HCT116 (cell line): ENCODE results near the gene CAGE1. TPM values are rescaled to one million over a fixed set of nuclear protein-coding genes. Genes with fewer than 3 reads are reported as not detected.

Source experiments
- ATAC-seq: fragments of 200-7000 bp; cut with Tn5 transposase; 2 replicates; pipeline ENCODE4 v1.9.1; 2020; ENCODE audit warnings: mild to moderate bottlenecking, moderate library complexity
- BruUV-seq: library from RNA; stranded (reverse); fragments of 400-500 nt; replicated peaks from 2 replicates; lab custom pipeline; 2021; lab: Mats Ljungman, UMichigan
- CTCF ChIA-PET: fragments of 300-600 bp; sonication (Branson Sonifier 250); formaldehyde crosslinking; loops from one replicate; lab custom pipeline; 2021; ENCODE audit warnings: antibody characterized with exemption; lab: Charles Lee
- POLR2A ChIA-PET: fragments of 300-600, 350-600 bp; sonication (Branson Sonifier 250); formaldehyde crosslinking; loops from one replicate; lab custom pipeline; 2021; ENCODE audit warnings: antibody characterized with exemption; lab: Charles Lee
- RAD21 ChIA-PET, 2 experiments: fragments of 300-600 bp; sonication (Branson Sonifier 250); formaldehyde crosslinking; loops; one replicate each; lab custom pipeline; 2023; ENCODE audit warnings: low total read pairs in 2 of 2; ENCODE audit not compliant: uncharacterized antibody in 2 of 2, unreplicated experiment in 2 of 2, low non-redundant PET in 1 of 2; lab: Charles Lee
- DNase-seq: peaks from one replicate; pipeline ENCODE4 v3.0.0-alpha.2; 2010; ENCODE audit warnings: low read depth, low spot score
- H2AFZ ChIP-seq: fragments of 200-600 bp; shearing (Covaris generic), sonication (generic); 2 replicates; pipeline ENCODE4 v1.6.1; 2017; ENCODE audit warnings: low read depth, mixed run types, mixed read lengths, antibody characterized with exemption, low read length; ENCODE audit not compliant: poor library complexity, severe bottlenecking
- H3K27ac ChIP-seq: 2 replicates; pipeline ENCODE4 v1.5.1; 2012; ENCODE audit warnings: low read depth, low read length
- H3K27me3 ChIP-seq: fragments of 200-600 bp; sonication (generic); 2 replicates; pipeline ENCODE4 v1.6.1; 2016; ENCODE audit warnings: mixed run types, low read length, mixed read lengths; ENCODE audit not compliant: insufficient read depth
- H3K36me3 ChIP-seq, 2 experiments: fragments of 200-500 bp in 1 of 2; fragments of 200-600 bp in 1 of 2; sonication (Bioruptor generic) in 1 of 2; sonication (generic) in 1 of 2; 2 replicates each; pipeline versions ENCODE4 v1.5.1 to v1.6.1; 2014 to 2016; ENCODE audit warnings: low read length in 2 of 2, inconsistent platforms in 1 of 2, mixed read lengths in 1 of 2, mixed run types in 1 of 2; ENCODE audit not compliant: insufficient read depth in 2 of 2, control insufficient read depth in 1 of 2
- H3K4me1 ChIP-seq, 2 experiments: fragments of 200-600 bp in 1 of 2; sonication (generic) in 1 of 2; 2 replicates each; pipeline versions ENCODE4 v1.5.1 to v1.6.1; 2012 to 2017; ENCODE audit warnings: low read length in 2 of 2, inconsistent platforms in 1 of 2, mild to moderate bottlenecking in 1 of 2, mixed read lengths in 1 of 2, mixed run types in 1 of 2, moderate library complexity in 1 of 2; ENCODE audit not compliant: insufficient read depth in 2 of 2, control insufficient read depth in 1 of 2
- H3K4me2 ChIP-seq: fragments of 200-600 bp; sonication (generic); 2 replicates; pipeline ENCODE4 v1.6.1; 2017; ENCODE audit warnings: mixed run types, low read length, mixed read lengths
- H3K4me3 ChIP-seq, 2 experiments: fragments of 200-600 bp in 1 of 2; sonication (generic) in 1 of 2; replicated peaks in 1 of 2; 2 replicates each; pipeline ENCODE4 v1.5.1; 2011 to 2016; ENCODE audit warnings: low read length in 2 of 2, control low read depth in 1 of 2, low read depth in 1 of 2, mild to moderate bottlenecking in 1 of 2, mixed read lengths in 1 of 2, mixed run types in 1 of 2
- H3K79me2 ChIP-seq: fragments of 200-600 bp; sonication (generic); 2 replicates; pipeline ENCODE4 v1.6.1; 2017; ENCODE audit warnings: mild to moderate bottlenecking, mixed run types, low read length, moderate library complexity, mixed read lengths; ENCODE audit not compliant: insufficient read depth
- H3K9ac ChIP-seq: fragments of 200-600 bp; sonication (generic); 2 replicates; pipeline ENCODE4 v1.6.1; 2016; ENCODE audit warnings: low read length, mixed read lengths
- H3K9me2 ChIP-seq: fragments of 200-600 bp; sonication (generic), shearing (Covaris generic); 2 replicates; pipeline ENCODE4 v1.6.1; 2017; ENCODE audit warnings: mixed run types, mild to moderate bottlenecking, moderate library complexity; ENCODE audit not compliant: insufficient read depth
- H3K9me3 ChIP-seq, 2 experiments: fragments of 200-500 bp in 1 of 2; fragments of 200-600 bp in 1 of 2; sonication (Bioruptor generic) in 1 of 2; sonication (generic) in 1 of 2; 2 replicates each; pipeline ENCODE4 v1.6.1; 2014 to 2017; ENCODE audit warnings: low read length in 2 of 2, mixed read lengths in 2 of 2, inconsistent platforms in 1 of 2, low read depth in 1 of 2, mild to moderate bottlenecking in 1 of 2, mixed run types in 1 of 2, moderate library complexity in 1 of 2; ENCODE audit not compliant: control insufficient read depth in 1 of 2, insufficient read depth in 1 of 2
- H4K20me1 ChIP-seq: fragments of 200-600 bp; sonication (generic), shearing (Covaris generic); 2 replicates; pipeline ENCODE4 v1.6.1; 2017; ENCODE audit warnings: mixed run types, mild to moderate bottlenecking, moderate library complexity; ENCODE audit not compliant: insufficient read depth
- CEBPB ChIP-seq: IDR thresholded peaks from 2 replicates; pipeline ENCODE4 v1.6.1; 2012; ENCODE audit warnings: low read depth
- ELF1 ChIP-seq: IDR thresholded peaks from 2 replicates; pipeline ENCODE4 v1.6.1; 2012; ENCODE audit warnings: low read depth, borderline replicate concordance
- EZH2 ChIP-seq: fragments of 200-600 bp; sonication (generic); IDR thresholded peaks from 2 replicates; pipeline ENCODE4 v1.6.1; 2017; ENCODE audit warnings: antibody characterized with exemption, mixed run types
- EZH2phosphoT487 ChIP-seq: fragments of 200-600 bp; IDR thresholded peaks from 2 replicates; pipeline ENCODE4 v1.6.1; 2018; ENCODE audit warnings: antibody characterized with exemption, borderline replicate concordance
- FOSL1 ChIP-seq: IDR thresholded peaks from 2 replicates; pipeline ENCODE4 v1.6.1; 2012; ENCODE audit warnings: low read depth
- JUND ChIP-seq: IDR thresholded peaks from 2 replicates; pipeline ENCODE4 v1.6.1; 2012
- POLR2A ChIP-seq: IDR thresholded peaks from 2 replicates; pipeline ENCODE4 v1.7.0; 2011; ENCODE audit warnings: borderline replicate concordance; ENCODE audit not compliant: insufficient read depth, insufficient read length; ENCODE audit errors: extremely low read depth
- POLR2AphosphoS5 ChIP-seq: IDR thresholded peaks from 2 replicates; pipeline ENCODE4 v1.6.1; 2011; ENCODE audit warnings: mild to moderate bottlenecking, low read depth, low read length, moderate library complexity
- RAD21 ChIP-seq: IDR thresholded peaks from 2 replicates; pipeline ENCODE4 v1.6.1; 2012; ENCODE audit warnings: low read depth, mild to moderate bottlenecking
- SIN3A ChIP-seq: IDR thresholded peaks from 2 replicates; pipeline ENCODE4 v1.6.1; 2012; ENCODE audit warnings: low read depth
- SP1 ChIP-seq: IDR thresholded peaks from 2 replicates; pipeline ENCODE4 v1.6.1; 2012; ENCODE audit warnings: low read depth
- SRF ChIP-seq: IDR thresholded peaks from 2 replicates; pipeline ENCODE4 v1.6.1; 2012; ENCODE audit warnings: low read depth
- ZFX ChIP-seq: fragments of 450-650 bp; IDR thresholded peaks from 2 replicates; pipeline ENCODE4 v1.6.1; 2017
- intact Hi-C: fragments of 100-400 bp; cut with micrococcal nuclease; formaldehyde crosslinking; loops from 2 replicates; pipeline ENCODE4 v1.10.0; 2022
- total RNA-seq: library from RNA; stranded (reverse); gene quantifications from one replicate; pipeline ENCODE4 v1.2.1, GENCODE V29; 2021; ENCODE audit not compliant: unreplicated experiment
- TF ChIP-seq, protein P1 (sequence below): IDR thresholded peaks from 2 replicates; pipeline ENCODE4 v1.6.1; 2012
- TF ChIP-seq, protein P2 (sequence below): IDR thresholded peaks from 2 replicates; pipeline ENCODE4 v1.6.1; 2012
- TF ChIP-seq, protein P3 (sequence below): IDR thresholded peaks from 2 replicates; pipeline ENCODE4 v1.6.1; 2011; ENCODE audit warnings: mild to moderate bottlenecking, low read length, moderate library complexity; ENCODE audit not compliant: insufficient replicate concordance; ENCODE audit errors: extremely low read depth

The CAGE1 gene
- total RNA-seq, 1 experiment from 2014 or later = 0.20 TPM

DNA sequence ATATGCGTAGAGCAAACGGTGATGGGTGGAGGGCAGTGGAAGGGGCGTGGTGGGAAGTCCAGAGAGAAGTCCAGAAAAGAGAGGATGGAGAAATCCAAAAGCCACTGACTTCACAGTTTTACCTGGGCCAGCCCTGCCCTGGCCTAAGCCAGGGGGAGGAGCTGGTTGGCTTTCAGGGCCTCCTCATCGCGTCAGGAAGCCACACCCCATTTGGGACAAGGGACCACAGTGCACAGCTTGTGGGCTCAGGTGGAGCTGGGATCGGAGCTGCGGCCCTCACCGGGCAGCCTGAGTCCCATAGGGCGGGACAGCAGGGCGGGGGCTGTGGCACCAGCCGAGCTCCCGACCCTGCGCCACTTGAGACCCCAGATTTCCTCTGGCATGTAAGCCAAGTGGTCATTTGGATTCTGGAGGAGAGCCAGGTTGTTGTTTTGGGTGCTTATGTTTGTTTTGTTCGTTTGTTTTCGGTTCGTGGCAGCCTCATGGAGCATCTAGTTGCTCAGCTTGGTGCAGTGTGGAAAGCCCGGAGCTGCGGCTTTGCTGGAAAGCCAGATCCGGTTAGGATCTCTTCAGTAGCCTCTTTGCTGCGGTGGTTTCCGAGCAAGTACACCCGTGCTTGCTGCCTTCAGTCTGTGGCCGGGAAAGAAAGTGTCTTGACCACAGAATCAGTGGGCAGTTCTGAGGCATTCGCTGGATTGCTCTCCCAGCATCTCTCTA is 42.3 kb upstream of the CAGE1 start:
- H3K9me2 ChIP-seq = no peaks in the 10 kb centered on the region
- no peak overlapping the region for H3K27ac ChIP-seq
- no peaks in the 10 kb centered on the region for H3K9me3 ChIP-seq
- TF ChIP-seq EZH2phosphoT487 (no peak), RAD21 (no peak), ZFX (no peak), SP1 (no peak), CEBPB (no peak), SIN3A (no peak), FOSL1 (no peak), JUND (no peak), ELF1 (no peak), SRF (no peak), EZH2 (no peak), POLR2AphosphoS5 (no peak), POLR2A (no peak)
- TF ChIP-seq, protein P1, sequence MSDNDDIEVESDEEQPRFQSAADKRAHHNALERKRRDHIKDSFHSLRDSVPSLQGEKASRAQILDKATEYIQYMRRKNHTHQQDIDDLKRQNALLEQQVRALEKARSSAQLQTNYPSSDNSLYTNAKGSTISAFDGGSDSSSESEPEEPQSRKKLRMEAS = no peak
- TF ChIP-seq, protein P2, sequence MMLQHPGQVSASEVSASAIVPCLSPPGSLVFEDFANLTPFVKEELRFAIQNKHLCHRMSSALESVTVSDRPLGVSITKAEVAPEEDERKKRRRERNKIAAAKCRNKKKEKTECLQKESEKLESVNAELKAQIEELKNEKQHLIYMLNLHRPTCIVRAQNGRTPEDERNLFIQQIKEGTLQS = no peak
- TF ChIP-seq, protein P3, sequence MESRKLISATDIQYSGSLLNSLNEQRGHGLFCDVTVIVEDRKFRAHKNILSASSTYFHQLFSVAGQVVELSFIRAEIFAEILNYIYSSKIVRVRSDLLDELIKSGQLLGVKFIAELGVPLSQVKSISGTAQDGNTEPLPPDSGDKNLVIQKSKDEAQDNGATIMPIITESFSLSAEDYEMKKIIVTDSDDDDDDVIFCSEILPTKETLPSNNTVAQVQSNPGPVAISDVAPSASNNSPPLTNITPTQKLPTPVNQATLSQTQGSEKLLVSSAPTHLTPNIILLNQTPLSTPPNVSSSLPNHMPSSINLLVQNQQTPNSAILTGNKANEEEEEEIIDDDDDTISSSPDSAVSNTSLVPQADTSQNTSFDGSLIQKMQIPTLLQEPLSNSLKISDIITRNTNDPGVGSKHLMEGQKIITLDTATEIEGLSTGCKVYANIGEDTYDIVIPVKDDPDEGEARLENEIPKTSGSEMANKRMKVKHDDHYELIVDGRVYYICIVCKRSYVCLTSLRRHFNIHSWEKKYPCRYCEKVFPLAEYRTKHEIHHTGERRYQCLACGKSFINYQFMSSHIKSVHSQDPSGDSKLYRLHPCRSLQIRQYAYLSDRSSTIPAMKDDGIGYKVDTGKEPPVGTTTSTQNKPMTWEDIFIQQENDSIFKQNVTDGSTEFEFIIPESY = no peak
- peak; percentile 62 for ATAC-seq
- H3K4me2 ChIP-seq = no peak overlapping the region
- no TSS peak for BruUV-seq
- H3K4me3 ChIP-seq = no peak overlapping the region
- no peaks in the 10 kb centered on the region for H3K27me3 ChIP-seq
- CTCF ChIA-PET = no interaction called here
- DNase-seq = no peak
- no peaks in the 10 kb centered on the region for H3K36me3 ChIP-seq
- no peak overlapping the region for H3K9ac ChIP-seq
- RAD21 ChIA-PET = interaction anchor here in 1 of 2 experiments (0.6 kb wide), 1 partner anchor 78 kb away, joined by 4 read pairs; no protein-coding TSS in a partner anchor
- POLR2A ChIA-PET = no interaction called here
- H2AFZ ChIP-seq = no peak overlapping the region
- no peaks in the 10 kb centered on the region for H3K79me2 ChIP-seq
- intact Hi-C loops = no loop called here
- peaks cover 2 to 17% of the 10 kb centered on the region in 2 experiments; a peak in 2 of 4 replicates for H3K4me1 ChIP-seq
- H4K20me1 ChIP-seq = no peaks in the 10 kb centered on the region
